Esophagus muscularis mucosa (tissue), 4 donors: ENCODE results near the gene OR2S2.

Experiments used
- CTCF ChIP-seq, 3 experiments: fragments of 200-600 bp in 2 of 3; fragments of 450-650 bp in 1 of 3; sonication (generic) in 2 of 3; IDR thresholded peaks; one replicate each; pipeline ENCODE4 v1.5.1; 2017 to 2019; ENCODE audit warnings: antibody characterized with exemption in 3 of 3, mild to moderate bottlenecking in 2 of 3, moderate library complexity in 1 of 3
- EP300 ChIP-seq: sonication (generic); formaldehyde crosslinking; IDR thresholded peaks from one replicate; pipeline ENCODE4 v1.6.1; 2017; ENCODE audit warnings: antibody characterized with exemption
- POLR2AphosphoS5 ChIP-seq, 2 donors: sonication (generic); formaldehyde crosslinking; IDR thresholded peaks; one replicate each; pipeline ENCODE4 v1.6.1; 2017; ENCODE audit warnings: antibody characterized with exemption in 2 of 2

- TF ChIP-seq EP300, result no peak
- TF ChIP-seq CTCF (IDR thresholded peaks at IDR 0.05), result no peak
- TF ChIP-seq POLR2AphosphoS5 (IDR thresholded peaks at IDR 0.05), result no peak
Observed at GRCh38 chr9:35919212-35920008, 38.5 kb downstream of the OR2S2 start.
